ENCODE measurements around the gene DIPK1B.
A peak's percentile ranks its signal among the peaks of the same experiment; 100 is the strongest.

DIPK1B gene

GRCh38 chr9:136686794-136687711, 25.3 kb upstream of the DIPK1B start, which contains the start of gene AGPAT2:
TSS of gene AGPAT2 (minus strand) at chr9:136687457. CDS start at chr9:136687357, 100 bp downstream.
- no peak for DNase-seq

GRCh38 chr9:136687721-136688223, 24.6 kb upstream of the DIPK1B start:
- no peak for DNase-seq

- no peak for DNase-seq
Observed at GRCh38 chr9:136688274-136689107, 23.9 kb upstream of the DIPK1B start.

- DNase-seq: no peak
Observed at GRCh38 chr9:136689108-136689460, 23.3 kb upstream of the DIPK1B start.

- no peak for DNase-seq
Observed at GRCh38 chr9:136690104-136690805, 22.1 kb upstream of the DIPK1B start.

- DNase-seq: no peak
Observed at GRCh38 chr9:136690806-136691261, 21.5 kb upstream of the DIPK1B start.

- DNase-seq: no peak
Observed at GRCh38 chr9:136691316-136692184, 20.8 kb upstream of the DIPK1B start.

- DNase-seq: no peak
Observed at GRCh38 chr9:136692185-136693134, 19.9 kb upstream of the DIPK1B start.

GRCh38 chr9:136693135-136693489, 19.3 kb upstream of the DIPK1B start:
- DNase-seq: no peak

- DNase-seq: no peak
Observed at GRCh38 chr9:136693490-136694162, 18.7 kb upstream of the DIPK1B start.

GRCh38 chr9:136694163-136694871, 18.1 kb upstream of the DIPK1B start:
- DNase-seq: peak; percentile 12

- DNase-seq: no peak
Observed at GRCh38 chr9:136694872-136695247, 17.5 kb upstream of the DIPK1B start.

GRCh38 chr9:136695435-136695895, 16.9 kb upstream of the DIPK1B start:
- no peak for DNase-seq

- no peak for DNase-seq
Observed at GRCh38 chr9:136695955-136696354, 16.4 kb upstream of the DIPK1B start.

- no peak for DNase-seq
Observed at GRCh38 chr9:136696502-136696901, 15.9 kb upstream of the DIPK1B start.

GRCh38 chr9:136697146-136697820, 15.1 kb upstream of the DIPK1B start:
- DNase-seq: no peak

GRCh38 chr9:136697821-136698526, 14.4 kb upstream of the DIPK1B start:
- no peak for DNase-seq

- DNase-seq: no peak
Observed at GRCh38 chr9:136698635-136699246, 13.6 kb upstream of the DIPK1B start.
